IPS-11a (cell line): ENCODE results near the gene PADI6.

ENCODE experiments used
- H3K4me3 ChIP-seq: one replicate; pipeline ENCODE4 v1.5.1; 2013; ENCODE audit warnings: low read depth, low read length, control low read depth

Gene PADI6

DNA sequence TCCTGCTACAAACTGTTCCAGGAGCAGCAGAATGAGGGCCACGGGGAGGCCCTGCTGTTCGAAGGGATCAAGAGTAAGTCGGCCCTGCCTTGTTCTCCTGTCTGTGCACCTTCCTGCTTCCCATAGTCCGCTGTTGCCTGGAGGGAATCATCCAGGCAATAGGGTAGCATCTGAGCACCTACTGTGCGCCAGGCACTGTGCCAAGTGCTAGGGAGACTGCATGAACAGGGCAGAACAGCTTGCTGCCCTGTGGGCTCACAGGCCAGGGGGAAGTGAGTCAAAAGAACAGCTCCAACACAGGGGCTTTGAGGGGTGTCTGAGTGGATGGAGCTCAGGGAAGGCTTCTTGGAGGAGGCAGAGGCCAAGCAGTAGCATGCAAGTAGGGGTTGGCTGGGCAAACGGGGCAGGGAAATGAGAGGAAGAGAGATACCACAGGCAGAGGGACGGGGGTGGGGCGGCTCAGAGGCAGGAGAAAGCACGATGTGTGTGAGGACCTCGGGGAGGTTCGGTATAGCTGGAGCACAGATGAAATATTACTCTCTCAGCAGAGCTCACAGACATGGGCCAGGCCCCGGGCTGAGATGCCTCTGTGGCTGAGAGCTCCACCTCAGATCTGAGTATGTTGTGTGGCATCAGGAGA, 15.5 kb upstream of the PADI6 start:
- H3K4me3 ChIP-seq = no peak overlapping the region

DNA sequence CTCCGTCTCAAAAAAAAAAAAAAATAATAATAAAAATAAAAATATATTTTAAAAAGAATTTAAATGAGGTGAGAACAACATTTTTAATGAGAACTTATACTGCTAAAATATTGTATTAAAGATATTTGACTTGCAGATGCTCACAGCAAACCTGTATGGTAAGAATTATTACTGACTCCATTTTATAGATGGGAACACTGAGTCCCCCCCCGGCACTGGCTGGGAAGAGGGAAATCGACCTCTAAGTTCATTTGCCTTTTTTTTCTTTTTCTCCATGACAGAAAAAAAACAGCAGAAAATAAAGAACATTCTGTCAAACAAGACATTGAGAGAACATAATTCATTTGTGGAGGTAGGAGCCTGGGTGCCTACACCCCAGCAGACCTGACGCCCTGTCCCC, 13.4 kb upstream of the PADI6 start:
- H3K4me3 ChIP-seq = no peak overlapping the region

DNA sequence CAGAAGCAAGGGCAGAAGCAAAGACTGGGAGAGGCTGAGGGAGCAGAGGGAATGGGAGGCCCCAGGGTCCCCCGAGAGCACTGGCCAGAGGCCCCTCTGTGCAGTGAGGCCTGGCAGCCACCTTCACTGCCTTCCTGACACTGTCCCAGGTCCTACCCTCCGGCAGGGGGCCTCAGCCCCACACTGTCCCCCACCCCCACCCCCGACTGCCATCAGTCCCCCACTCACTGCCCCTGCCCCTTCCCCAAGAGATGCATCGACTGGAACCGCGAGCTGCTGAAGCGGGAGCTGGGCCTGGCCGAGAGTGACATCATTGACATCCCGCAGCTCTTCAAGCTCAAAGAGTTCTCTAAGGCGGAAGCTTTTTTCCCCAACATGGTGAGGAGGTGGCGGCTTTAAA, 13.0 kb upstream of the PADI6 start:
- no peak overlapping the region for H3K4me3 ChIP-seq

DNA sequence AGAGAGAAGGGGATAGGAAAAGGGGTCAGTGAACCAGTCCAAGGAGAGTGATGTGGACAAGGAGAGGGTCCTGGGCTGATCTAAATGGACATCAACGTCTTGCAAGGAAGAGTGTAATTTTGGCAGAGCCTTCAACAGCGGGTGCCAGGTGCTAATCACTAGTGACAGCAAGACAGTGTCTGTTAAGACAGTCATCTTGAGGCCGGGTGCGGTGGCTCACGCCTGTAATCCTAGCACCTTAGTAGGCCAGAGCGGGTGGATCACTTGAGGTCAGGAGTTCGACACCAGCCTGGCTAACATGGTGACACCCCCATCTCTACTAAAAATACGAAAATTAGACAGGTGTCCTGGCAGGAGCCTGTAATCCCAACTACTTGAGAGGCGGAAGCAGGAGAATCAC, 12.2 kb upstream of the PADI6 start:
- H3K4me3 ChIP-seq = no peak overlapping the region

DNA sequence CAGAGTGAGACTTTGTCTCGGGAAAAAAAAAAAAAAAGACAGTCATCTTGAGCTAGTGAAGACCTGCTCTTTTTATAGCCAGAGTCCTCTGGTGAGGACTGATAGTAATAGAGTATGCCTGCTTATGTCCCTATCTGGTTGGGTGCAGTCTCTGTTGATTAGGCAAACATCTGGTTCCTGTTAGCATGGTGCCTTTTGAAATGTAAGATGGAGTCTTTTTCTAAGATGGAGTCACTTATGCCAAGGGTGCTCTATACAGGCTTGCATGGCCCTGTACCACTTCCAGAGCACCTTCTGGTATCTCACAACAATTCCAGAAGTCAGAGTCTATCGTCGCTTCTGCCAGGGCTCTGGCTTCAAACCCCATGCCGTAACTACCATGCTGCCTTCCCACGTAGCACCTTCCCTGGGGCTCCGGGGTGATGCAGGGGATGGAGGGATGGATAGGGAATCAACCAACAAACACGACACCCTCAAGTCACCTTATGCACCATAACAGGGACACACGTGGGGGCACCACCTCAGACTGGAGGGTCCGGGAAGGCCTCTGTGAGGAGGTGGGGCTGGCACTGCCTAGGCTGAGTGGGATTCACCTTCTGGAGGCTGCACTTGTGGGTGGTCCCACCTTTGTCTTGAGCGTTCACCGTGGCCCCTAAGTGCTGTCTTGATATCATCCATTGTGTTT, 11.6 kb upstream of the PADI6 start:
- no peak overlapping the region for H3K4me3 ChIP-seq

DNA sequence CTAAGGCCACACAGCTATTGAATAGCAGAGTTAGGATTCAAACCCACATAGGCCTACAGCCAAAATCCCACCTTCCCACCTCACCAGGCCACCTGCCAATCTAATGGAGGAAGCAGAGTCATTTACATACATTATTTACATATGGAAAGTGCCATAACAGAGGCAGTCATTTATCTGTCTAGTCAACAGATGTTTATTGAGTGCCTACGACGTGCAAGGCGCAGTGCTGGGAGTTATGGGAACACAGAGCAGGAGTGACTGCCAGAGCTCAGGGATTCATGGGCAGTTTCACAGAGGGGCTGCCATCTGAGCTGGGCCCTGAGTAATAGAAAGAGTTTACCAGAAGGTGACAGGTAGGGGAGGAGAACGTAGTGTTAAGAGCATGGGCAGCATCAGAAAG, 10.3 kb upstream of the PADI6 start:
- H3K4me3 ChIP-seq = no peak overlapping the region

DNA sequence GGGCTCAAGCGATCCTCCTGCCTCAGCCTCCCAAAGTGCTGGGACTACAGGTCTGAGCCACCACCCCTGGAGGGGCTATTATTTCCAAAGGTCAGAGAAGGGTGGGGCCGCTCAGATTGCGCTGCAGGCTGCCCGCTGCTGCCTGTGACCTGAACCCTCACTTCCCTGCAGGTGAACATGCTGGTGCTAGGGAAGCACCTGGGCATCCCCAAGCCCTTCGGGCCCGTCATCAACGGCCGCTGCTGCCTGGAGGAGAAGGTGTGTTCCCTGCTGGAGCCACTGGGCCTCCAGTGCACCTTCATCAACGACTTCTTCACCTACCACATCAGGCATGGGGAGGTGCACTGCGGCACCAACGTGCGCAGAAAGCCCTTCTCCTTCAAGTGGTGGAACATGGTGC, 8.6 kb upstream of the PADI6 start:
- no peak overlapping the region for H3K4me3 ChIP-seq

DNA sequence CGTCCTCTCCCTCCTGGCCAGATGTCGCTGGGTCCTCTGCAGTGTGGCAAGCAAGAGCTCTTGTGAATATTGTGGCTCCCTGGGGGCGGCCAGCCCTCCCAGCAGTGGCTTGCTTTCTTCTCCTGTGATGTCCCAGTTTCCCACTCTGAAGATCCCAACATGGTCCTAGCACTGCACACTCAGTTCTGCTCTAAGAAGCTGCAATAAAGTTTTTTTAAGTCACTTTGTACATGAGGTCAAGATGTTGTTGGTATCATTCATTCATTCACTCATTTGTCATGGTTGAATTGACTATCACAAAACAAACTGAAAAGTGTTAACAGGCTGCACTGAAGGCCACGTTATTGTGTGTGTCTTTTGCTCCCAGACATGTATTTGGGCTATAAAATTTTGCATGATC, 8.2 kb upstream of the PADI6 start:
- no peak overlapping the region for H3K4me3 ChIP-seq

DNA sequence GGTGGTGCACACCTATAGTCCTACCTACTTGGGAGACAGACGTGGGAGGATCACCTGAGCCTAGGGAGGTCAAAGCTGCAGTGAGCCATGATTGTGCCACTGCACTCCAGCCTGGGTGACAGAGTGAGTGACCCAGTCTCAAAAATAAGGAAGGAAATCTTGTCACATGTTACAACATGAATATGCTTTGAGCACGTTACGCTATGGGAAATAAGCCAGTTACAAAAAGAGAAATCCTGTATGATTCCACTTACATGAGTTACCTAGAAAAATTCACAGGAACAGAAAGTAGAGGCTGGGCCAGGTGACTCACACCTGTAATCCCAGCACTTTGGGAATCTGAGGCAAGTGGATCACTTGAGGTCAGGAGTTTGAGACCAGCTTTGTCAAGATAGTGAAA, 6.7 kb upstream of the PADI6 start:
- no peak overlapping the region for H3K4me3 ChIP-seq

DNA sequence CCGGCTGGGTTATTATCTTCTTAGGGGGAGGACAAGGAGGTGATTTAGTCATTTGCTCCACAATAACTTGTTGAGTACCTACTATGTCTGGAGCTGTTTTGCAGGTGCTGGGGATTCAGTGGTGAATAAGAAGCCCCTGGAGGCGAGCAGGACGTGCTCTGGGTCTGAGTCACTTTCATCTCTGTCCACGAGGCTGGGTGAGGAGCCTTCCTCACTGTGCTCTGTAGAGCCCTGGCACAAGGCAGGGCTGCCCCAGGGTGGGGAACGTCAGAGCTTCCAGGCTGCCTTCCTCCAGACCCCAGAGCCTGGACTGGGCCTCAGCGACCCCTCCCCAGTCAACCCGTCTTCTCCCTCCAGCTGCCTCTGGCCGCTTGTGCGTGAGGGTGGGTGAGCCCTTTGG, 2.5 kb upstream of the PADI6 start:
- no peak overlapping the region for H3K4me3 ChIP-seq

DNA sequence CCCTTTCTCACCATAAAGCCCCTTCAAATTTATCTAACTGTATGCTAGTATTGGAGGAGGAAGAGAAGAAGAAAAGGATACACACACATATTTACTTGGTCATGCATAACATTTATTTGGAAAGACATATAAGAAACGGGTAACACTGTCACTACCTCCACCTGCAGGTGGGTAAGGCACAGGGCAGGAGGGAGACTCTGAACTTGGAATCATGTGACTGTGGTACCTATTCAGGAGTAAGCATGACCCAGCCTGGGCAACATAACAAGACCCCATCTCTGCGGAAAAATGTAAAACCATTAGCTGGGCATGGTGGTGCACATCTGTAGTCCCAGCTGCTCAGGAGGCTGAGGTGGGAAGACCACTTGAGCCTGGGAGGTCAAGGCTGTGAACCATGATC, 1.4 kb upstream of the PADI6 start:
- no peak overlapping the region for H3K4me3 ChIP-seq

DNA sequence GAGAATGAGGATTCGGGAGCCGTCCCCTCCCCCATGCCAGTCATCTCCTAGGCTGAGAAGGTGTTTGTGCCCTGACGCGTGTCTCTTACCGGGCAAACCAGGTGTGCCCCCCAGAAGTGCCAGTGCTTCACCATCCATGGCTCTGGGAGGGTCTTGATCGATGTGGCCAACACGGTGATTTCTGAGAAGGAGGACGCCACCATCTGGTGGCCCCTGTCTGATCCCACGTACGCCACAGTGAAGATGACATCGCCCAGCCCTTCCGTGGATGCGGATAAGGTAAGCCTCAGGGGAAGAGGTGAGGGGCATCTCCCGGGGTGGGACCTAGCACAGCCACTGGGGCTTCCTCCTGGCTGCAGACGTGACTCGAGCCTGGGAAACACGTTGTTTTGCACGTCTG, 959 bp downstream of the PADI6 start:
- H3K4me3 ChIP-seq = no peak overlapping the region

DNA sequence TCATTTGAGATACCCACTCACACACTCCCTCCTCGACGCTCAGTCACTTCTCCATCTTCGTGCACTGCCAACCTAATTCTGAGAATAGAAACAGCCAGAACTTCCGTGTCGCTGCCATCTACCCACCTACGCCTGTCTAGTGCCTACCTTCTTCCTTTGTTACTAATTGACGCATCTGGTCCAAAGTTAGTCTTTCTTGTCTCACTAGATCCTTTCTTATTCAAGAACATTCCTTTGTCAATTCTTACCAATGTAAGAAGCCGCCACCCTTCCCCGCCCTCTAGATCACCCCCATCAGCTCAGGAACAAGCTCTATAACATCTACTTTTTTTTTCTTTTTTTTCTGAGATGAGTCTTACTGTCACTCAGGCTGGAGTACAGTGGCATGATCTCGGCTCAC, 3.7 kb downstream of the PADI6 start:
- no peak overlapping the region for H3K4me3 ChIP-seq

DNA sequence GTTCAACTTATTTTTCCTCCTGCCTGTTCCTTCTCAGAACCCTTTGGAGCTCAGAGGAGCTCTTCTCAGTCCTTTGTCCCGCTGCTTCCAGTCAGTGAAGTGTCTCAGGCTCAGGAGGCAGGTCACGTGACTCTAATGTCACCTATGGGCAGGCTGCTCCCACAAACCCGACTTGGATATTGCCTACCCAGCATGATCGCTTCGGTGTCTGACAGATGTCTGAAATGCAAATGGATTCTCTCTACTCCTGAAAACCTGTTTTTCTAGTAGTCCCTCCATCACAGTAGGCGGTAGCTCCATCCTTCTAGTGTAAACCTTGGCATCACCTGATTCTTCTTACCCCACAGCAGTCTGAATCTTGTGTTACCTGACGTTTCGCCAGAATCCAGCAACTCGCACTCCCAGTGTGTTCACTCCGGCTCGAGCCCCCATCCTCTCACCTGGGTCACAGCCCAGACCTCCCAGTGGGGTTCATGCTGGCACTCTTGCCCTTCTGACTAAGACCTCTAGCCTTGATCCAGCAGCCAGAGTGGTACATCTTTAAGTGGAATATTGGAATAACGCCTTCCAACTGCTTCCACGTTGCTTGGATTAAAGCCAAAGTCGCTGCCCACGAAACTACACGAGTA, 5.4 kb downstream of the PADI6 start:
- no peak overlapping the region for H3K4me3 ChIP-seq

DNA sequence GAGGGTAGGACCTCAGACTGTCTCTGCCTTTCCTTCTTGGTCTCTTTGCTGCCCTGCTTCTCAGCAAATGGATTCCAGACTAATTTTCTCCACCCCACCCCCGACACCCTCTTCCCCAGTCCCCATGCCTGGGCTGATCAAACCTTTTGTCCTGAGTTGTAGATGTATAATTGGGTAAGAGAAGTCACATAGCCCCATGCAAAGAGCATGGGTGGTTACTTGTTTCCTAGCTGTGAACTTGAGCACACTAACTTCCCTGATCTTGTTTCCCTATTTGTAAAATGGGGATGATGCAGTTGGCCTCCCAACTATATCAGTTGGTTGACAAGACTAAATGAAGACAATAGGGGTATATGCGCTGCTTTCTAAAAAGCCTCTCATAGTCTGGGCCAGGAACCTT, 9.2 kb downstream of the PADI6 start:
- H3K4me3 ChIP-seq = no peak overlapping the region

DNA sequence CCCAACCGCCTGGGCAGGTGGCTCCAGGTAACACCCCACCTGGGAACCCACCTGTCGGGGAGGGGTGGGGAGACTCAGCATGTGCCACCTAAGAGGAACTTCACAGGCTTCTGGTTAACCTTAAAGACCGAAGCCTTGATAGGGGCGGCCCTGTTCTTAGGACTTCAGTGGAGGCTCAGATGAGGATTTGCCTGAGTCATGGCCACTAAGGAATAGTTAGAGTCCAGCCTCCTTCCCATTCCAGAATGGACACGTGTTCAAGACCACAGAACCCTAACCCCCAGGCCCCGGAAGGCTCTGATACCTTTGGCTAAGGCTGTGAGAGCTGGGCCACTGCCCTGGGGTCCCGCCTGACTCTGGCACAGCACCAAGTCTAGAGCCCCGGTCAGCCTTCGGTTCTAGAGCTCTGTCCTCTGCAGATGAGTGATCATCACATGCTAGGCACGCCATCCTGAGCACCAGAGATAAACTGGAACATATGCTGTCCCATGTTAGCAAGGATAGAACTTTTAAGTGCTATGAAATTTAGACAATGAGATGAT, 20.3 kb downstream of the PADI6 start:
- H3K4me3 ChIP-seq = no peak overlapping the region

DNA sequence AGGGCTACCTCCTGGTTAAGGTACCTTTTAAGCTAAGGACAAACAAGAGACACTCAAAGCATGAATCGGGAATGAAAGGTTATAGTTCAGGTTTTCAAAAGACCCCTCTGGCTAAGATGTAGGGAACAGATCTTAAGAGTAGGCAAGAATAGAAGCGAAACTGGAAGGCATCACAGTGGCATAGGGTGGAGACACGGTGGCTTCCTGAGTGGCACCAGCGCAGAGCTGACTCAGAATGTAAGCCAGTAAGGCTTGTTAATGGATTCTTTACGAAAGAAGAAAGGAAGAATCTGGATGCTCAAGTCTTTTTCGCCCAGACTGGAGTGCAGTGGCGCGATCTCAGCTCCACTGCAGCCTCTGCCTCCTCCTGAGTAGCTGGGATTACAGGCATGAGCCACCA, 21.2 kb downstream of the PADI6 start:
- H3K4me3 ChIP-seq = no peak overlapping the region

DNA sequence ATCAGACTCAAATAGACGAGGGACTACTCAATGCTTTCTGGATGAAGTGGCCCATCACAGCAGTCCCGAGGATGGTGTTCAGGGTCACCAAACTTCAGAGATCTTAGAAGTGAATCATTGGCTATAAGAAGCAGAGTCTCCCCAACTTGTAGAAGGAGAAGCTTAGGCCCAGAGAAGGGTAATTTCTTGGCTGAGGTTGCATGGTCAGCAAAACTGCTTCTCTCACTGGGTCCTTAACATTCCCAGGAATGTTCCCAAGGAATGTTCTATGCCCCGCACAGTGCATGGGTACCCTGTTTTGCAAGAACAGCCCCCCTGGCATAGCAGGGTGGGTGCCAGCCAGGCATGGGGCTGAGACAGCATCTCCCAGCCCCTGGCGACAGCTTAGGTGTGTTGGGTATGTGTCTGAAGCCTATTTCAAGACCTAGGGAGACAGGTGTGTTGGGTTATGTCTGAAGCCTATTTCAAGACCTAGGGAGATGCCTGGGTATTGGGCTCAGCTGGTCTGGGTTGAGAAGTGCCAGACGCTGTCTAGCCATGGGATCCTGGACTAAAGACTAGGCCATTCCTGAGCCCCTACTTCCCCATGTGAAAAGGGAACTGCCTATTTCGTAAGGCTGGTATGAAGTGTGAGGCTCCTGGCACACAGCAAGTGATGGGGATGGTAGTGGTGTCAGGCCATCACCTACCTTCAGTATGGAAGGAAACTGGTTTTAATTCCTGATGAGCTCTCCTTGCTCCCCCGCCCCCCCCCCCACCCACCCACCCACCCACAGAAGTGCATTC, 26.1 kb downstream of the PADI6 start:
- H3K4me3 ChIP-seq = no peak overlapping the region

DNA sequence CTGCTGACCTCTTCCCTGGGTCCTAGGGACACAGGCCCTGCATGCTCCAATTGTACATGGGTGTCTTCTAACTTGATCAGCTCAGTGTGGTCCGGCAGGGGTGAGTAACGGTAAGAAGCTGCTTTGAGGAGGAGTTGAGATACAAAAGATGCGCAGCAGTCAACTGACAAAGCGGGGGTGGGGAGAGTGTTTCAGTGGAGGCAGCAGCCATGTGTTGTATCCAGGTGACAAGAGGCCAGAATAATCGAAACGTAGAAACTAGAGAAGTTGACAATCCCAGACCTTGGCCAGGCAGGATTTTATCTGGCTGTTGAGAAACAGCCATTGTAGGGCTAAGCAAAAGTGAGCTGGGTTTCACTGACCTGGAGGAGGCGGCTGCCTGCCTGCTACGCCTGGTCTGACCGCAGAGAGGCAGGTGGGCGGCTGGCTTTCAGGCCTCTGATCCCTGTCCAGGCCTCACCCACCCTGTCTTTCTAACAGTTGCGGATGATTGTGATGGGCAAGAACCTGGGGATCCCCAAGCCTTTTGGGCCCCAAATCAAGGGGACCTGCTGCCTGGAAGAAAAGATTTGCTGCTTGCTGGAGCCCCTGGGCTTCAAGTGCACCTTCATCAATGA, 28.8 kb downstream of the PADI6 start:
- H3K4me3 ChIP-seq = no peak overlapping the region

DNA sequence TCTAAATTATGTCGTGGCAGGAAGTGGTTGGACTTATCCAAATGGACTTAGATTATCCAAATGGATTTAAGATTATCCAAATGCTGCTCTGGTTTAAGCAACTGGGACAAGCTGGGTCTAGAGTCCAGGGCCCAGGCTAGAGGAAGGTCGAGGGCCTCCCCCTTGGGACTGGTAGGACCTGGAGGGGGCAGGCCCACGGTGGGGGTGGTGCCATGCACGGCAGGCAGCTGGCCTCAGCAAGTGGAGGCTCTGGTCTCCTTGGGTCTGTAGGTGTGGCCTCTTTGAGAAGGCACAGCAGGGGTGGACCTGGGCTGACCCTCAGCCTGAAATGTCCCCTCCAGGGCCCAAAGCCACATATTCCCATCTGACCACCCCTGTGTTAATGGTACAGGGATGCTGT, 29.8 kb downstream of the PADI6 start:
- H3K4me3 ChIP-seq = no peak overlapping the region

DNA sequence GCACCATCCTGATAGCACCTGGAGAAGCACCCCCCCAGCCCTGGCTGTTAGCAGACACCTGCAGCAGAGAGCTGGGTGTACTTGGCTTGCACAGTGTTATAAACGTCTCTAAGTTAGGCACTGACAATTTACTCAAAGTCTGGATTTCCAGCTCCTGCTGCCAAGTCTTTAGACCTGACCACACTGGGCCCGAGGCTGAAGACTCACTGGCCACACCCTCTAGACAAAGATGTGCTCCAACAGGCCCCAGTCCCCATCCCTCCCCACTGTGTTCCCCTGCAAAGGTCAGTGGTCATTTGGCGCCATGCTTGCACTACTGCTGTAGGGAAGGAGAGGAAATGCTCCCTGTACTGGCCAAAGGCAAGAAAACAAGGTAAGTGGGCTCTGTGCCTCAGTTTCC, 31.1 kb downstream of the PADI6 start:
- no peak overlapping the region for H3K4me3 ChIP-seq
